Measurements from ENCODE around the gene MYOZ2.

GRCh38 chr4:119165767-119166166 lies 30.1 kb downstream of the MYOZ2 start:
- TF ChIP-seq CTCF (IDR thresholded peaks at IDR 0.05) (no peak), POLR2A (IDR thresholded peaks at IDR 0.05) (no peak)
